ENCODE measurements around the gene WFIKKN1.

DNA sequence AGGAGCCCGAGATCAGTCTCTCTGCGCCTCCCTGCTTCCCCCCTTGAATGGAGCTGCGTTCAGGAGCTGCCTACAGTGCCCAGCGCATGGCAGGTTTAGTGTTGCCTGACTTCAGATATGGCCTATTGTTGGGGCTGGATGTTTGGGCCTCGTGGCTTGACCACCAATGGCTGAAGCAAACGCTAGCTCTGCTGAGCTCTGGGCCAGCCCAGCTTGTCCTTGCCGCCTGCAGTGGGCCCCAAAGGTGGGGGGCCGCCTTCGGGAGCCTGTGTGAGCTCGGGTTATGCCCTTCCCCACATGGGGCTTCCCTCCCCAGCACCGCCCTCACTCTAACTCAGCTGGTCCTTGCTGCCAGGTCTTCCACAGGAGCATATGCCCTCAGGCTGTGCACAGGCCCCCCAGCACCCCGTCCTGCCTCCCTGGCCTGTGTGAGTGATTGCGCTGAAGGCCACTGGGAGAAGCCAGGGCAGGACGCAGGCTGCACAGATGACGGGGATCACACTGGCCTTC, 7.3 kb downstream of the WFIKKN1 start:
- TF ChIP-seq EZH2phosphoT487 (IDR thresholded peaks at IDR 0.05; ENCODE audit: borderline replicate concordance) = no peak
- TF ChIP-seq EZH2 (IDR thresholded peaks at IDR 0.05) = no peak
- TF ChIP-seq, protein P1, sequence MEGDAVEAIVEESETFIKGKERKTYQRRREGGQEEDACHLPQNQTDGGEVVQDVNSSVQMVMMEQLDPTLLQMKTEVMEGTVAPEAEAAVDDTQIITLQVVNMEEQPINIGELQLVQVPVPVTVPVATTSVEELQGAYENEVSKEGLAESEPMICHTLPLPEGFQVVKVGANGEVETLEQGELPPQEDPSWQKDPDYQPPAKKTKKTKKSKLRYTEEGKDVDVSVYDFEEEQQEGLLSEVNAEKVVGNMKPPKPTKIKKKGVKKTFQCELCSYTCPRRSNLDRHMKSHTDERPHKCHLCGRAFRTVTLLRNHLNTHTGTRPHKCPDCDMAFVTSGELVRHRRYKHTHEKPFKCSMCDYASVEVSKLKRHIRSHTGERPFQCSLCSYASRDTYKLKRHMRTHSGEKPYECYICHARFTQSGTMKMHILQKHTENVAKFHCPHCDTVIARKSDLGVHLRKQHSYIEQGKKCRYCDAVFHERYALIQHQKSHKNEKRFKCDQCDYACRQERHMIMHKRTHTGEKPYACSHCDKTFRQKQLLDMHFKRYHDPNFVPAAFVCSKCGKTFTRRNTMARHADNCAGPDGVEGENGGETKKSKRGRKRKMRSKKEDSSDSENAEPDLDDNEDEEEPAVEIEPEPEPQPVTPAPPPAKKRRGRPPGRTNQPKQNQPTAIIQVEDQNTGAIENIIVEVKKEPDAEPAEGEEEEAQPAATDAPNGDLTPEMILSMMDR (IDR thresholded peaks at IDR 0.05 in 2 of 3, conservative IDR thresholded peaks at IDR 0.05 in 1 of 3; ENCODE audit: borderline replicate concordance in 1 of 3, insufficient read depth in 1 of 3, low read depth in 2 of 3, low read length in 2 of 3) = no peak
- TF ChIP-seq SRF (IDR thresholded peaks at IDR 0.05; ENCODE audit: low read depth) = no peak
- TF ChIP-seq, protein P2, sequence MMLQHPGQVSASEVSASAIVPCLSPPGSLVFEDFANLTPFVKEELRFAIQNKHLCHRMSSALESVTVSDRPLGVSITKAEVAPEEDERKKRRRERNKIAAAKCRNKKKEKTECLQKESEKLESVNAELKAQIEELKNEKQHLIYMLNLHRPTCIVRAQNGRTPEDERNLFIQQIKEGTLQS (IDR thresholded peaks at IDR 0.05) = no peak
- TF ChIP-seq, protein P3, sequence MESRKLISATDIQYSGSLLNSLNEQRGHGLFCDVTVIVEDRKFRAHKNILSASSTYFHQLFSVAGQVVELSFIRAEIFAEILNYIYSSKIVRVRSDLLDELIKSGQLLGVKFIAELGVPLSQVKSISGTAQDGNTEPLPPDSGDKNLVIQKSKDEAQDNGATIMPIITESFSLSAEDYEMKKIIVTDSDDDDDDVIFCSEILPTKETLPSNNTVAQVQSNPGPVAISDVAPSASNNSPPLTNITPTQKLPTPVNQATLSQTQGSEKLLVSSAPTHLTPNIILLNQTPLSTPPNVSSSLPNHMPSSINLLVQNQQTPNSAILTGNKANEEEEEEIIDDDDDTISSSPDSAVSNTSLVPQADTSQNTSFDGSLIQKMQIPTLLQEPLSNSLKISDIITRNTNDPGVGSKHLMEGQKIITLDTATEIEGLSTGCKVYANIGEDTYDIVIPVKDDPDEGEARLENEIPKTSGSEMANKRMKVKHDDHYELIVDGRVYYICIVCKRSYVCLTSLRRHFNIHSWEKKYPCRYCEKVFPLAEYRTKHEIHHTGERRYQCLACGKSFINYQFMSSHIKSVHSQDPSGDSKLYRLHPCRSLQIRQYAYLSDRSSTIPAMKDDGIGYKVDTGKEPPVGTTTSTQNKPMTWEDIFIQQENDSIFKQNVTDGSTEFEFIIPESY (IDR thresholded peaks at IDR 0.05; ENCODE audit: extremely low read depth, insufficient replicate concordance, low read length) = no peak
- TF ChIP-seq POLR2A (IDR thresholded peaks at IDR 0.05; ENCODE audit: borderline replicate concordance, extremely low read depth, insufficient read depth, insufficient read length) = no peak
- no peak for TF ChIP-seq SIN3A (IDR thresholded peaks at IDR 0.05; ENCODE audit: low read depth)
- TF ChIP-seq, protein P4, sequence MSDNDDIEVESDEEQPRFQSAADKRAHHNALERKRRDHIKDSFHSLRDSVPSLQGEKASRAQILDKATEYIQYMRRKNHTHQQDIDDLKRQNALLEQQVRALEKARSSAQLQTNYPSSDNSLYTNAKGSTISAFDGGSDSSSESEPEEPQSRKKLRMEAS (IDR thresholded peaks at IDR 0.05) = no peak
- no peak for TF ChIP-seq YY1 (IDR thresholded peaks at IDR 0.05; ENCODE audit: extremely low read depth, insufficient replicate concordance, low read depth, low read length)
- no peak for TF ChIP-seq SP1 (IDR thresholded peaks at IDR 0.05; ENCODE audit: low read depth)
- TF ChIP-seq, protein P5, sequence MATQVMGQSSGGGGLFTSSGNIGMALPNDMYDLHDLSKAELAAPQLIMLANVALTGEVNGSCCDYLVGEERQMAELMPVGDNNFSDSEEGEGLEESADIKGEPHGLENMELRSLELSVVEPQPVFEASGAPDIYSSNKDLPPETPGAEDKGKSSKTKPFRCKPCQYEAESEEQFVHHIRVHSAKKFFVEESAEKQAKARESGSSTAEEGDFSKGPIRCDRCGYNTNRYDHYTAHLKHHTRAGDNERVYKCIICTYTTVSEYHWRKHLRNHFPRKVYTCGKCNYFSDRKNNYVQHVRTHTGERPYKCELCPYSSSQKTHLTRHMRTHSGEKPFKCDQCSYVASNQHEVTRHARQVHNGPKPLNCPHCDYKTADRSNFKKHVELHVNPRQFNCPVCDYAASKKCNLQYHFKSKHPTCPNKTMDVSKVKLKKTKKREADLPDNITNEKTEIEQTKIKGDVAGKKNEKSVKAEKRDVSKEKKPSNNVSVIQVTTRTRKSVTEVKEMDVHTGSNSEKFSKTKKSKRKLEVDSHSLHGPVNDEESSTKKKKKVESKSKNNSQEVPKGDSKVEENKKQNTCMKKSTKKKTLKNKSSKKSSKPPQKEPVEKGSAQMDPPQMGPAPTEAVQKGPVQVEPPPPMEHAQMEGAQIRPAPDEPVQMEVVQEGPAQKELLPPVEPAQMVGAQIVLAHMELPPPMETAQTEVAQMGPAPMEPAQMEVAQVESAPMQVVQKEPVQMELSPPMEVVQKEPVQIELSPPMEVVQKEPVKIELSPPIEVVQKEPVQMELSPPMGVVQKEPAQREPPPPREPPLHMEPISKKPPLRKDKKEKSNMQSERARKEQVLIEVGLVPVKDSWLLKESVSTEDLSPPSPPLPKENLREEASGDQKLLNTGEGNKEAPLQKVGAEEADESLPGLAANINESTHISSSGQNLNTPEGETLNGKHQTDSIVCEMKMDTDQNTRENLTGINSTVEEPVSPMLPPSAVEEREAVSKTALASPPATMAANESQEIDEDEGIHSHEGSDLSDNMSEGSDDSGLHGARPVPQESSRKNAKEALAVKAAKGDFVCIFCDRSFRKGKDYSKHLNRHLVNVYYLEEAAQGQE (IDR thresholded peaks at IDR 0.05; ENCODE audit: low read depth) = no peak
- TF ChIP-seq POLR2AphosphoS5 (IDR thresholded peaks at IDR 0.05; ENCODE audit: low read depth, low read length) = no peak
